ENCODE data around the gene ZMYND10.

- TF ChIP-seq CTCF (conservative IDR thresholded peaks at IDR 0.05 in 1 of 2, IDR thresholded peaks at IDR 0.05 in 1 of 2; ENCODE audit: low read depth in 1 of 2, low read length in 2 of 2), result no peak
- TF ChIP-seq EZH2 (IDR thresholded peaks at IDR 0.05; ENCODE audit: low read length, missing control alignments), result no peak
These were observed 9.3 kb upstream of the ZMYND10 start for GRCh38 chr3:50354850-50355249.
